ENCODE measurements around the gene FAHD1.

Gene FAHD1

GRCh38 chr16:1826691-1827573, at the start of gene FAHD1, which contains the start of gene HAGH:
FAHD1 (plus strand) TSS chr16:1827206; CDS start chr16:1827239, 33 bp downstream.
HAGH (minus strand) TSS chr16:1826825; CDS start chr16:1826787, 38 bp downstream.
- peak; percentile 88 for DNase-seq

- DNase-seq = no peak
Measured at GRCh38 chr16:1777375-1778199, 49.4 kb upstream of the FAHD1 start.

- no peak for DNase-seq
Measured at GRCh38 chr16:1778200-1779179, 48.5 kb upstream of the FAHD1 start.

- no peak for DNase-seq
Measured at GRCh38 chr16:1779234-1779701, 47.7 kb upstream of the FAHD1 start.

- DNase-seq = no peak
Measured at GRCh38 chr16:1779741-1780676, 47.0 kb upstream of the FAHD1 start.

- no peak for DNase-seq
Measured at GRCh38 chr16:1780677-1781072, 46.3 kb upstream of the FAHD1 start.

- DNase-seq = no peak
Measured at GRCh38 chr16:1781254-1781653, 45.8 kb upstream of the FAHD1 start.

- DNase-seq = no peak
Measured at GRCh38 chr16:1781758-1782407, 45.1 kb upstream of the FAHD1 start.

GRCh38 chr16:1782408-1783264, 44.4 kb upstream of the FAHD1 start, which contains the start of the genes NUBP2 and SPSB3:
NUBP2 (plus strand) TSS chr16:1782960; CDS start chr16:1783021, 61 bp downstream.
SPSB3 (minus strand) TSS chr16:1782571; CDS start chr16:1781483, 1,088 bp downstream.
- peak; percentile 100 for DNase-seq

GRCh38 chr16:1784977-1785845, 41.8 kb upstream of the FAHD1 start:
- DNase-seq = no peak

- no peak for DNase-seq
Measured at GRCh38 chr16:1785846-1786170, 41.2 kb upstream of the FAHD1 start.

- no peak for DNase-seq
Measured at GRCh38 chr16:1786242-1787055, 40.6 kb upstream of the FAHD1 start.

GRCh38 chr16:1787056-1787321, 40.0 kb upstream of the FAHD1 start:
- no peak for DNase-seq

GRCh38 chr16:1787322-1788094, 39.5 kb upstream of the FAHD1 start:
- DNase-seq = no peak

- no peak for DNase-seq
Measured at GRCh38 chr16:1788095-1788707, 38.8 kb upstream of the FAHD1 start.

- DNase-seq = no peak
Measured at GRCh38 chr16:1788708-1789100, 38.3 kb upstream of the FAHD1 start.

GRCh38 chr16:1789643-1790045, 37.4 kb upstream of the FAHD1 start:
- DNase-seq = no peak
